ENCODE results near the gene TMEM132D.

TMEM132D gene

DNA sequence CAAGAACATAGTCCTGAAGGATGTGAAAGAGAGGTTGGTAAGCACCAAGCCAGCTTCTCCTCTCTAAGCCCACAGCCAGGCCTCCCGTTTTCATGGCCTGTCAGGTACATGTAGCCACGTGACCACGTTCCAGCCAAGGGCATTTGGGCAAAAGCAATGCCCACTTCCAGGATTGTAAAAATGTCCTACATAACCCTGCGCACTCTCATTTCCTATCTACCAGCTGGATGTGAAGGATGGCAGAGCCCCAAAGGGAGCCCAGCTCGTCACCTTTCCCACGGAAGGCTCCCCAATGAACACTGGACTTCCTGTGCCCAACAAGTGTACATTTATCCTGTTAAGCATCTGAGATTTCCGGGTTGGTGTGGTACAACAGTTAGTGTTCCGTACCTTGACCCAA lies 231.7 kb downstream of the TMEM132D start:
- H3K36me3 ChIP-seq (ENCODE audit: control insufficient read depth in 2 of 2, insufficient read depth in 2 of 2, low read length in 2 of 2), result no peaks in the 10 kb centered on the region
- H3K4me1 ChIP-seq (ENCODE audit: control insufficient read depth, insufficient read depth, low read length), result no peaks in the 10 kb centered on the region
- H3K4me3 ChIP-seq (ENCODE audit: low read length in 2 of 2), result no peak overlapping the region
- H3K27me3 ChIP-seq (ENCODE audit: control insufficient read depth in 1 of 2, insufficient read depth in 2 of 2, low read length in 2 of 2), result no peaks in the 10 kb centered on the region
- H3K9ac ChIP-seq (ENCODE audit: low read length in 2 of 2), result no peak overlapping the region
- no peaks in the 10 kb centered on the region for H3K9me3 ChIP-seq (ENCODE audit: control insufficient read depth in 2 of 2, low read length in 2 of 2)
- H3K27ac ChIP-seq (ENCODE audit: low read length), result no peak overlapping the region

DNA sequence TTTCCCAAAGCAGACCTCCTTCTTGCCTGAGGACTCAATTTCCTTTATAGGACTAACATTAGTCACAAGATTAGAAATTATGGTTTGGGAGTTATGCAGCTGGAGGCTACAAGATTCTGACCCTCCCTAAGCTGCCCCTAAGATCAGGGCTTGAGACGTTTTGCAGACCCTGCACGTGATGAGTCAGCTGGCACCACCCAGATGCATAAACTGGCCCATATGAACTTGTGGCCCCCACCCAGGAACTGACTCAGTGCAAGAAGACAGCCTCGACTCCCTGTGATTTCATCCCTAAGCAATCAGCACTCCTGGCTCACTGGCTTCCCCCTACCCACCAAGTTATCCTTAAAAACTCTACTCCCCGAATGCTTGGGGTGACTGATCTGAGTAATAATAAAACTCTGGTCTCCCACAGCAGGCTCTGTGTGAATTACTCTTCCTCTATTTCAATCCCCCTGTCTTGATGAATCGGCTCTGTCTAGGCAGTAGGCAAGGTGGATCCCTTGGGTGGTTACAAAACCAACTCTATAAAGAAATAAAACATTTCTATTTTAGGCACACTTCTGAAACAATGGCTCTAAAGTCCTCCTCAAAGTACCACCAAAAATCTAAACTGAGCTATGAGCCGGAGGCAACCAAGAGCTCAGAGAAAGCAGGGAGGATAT lies 233.4 kb downstream of the TMEM132D start:
- H3K4me3 ChIP-seq (ENCODE audit: low read length in 2 of 2), result no peak overlapping the region
- no peaks in the 10 kb centered on the region for H3K9me3 ChIP-seq (ENCODE audit: control insufficient read depth in 2 of 2, low read length in 2 of 2)
- no peak overlapping the region for H3K27ac ChIP-seq (ENCODE audit: low read length)
- H3K4me1 ChIP-seq (ENCODE audit: control insufficient read depth, insufficient read depth, low read length), result no peaks in the 10 kb centered on the region
- H3K9ac ChIP-seq (ENCODE audit: low read length in 2 of 2), result no peak overlapping the region
- no peaks in the 10 kb centered on the region for H3K36me3 ChIP-seq (ENCODE audit: control insufficient read depth in 2 of 2, insufficient read depth in 2 of 2, low read length in 2 of 2)
- H3K27me3 ChIP-seq (ENCODE audit: control insufficient read depth in 1 of 2, insufficient read depth in 2 of 2, low read length in 2 of 2), result no peaks in the 10 kb centered on the region

DNA sequence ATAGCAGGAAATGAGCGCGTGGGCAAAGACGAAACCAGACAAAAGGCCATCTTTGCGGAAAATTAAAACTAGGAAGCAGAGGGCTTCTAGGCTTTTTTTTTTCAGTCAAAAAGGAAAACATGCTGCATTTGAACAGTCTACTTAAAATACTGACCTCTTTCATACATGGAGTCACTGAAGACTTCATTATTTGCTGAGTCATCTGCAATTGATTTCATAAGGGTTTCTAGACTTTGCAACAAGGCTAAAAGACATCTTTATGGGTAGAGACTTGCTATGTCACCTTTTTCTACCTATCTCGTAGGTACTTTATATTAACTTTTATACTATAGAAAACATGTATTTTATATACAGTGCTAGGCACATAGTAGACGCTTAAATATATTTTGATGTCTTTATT lies 238.4 kb downstream of the TMEM132D start:
- no peaks in the 10 kb centered on the region for H3K4me1 ChIP-seq (ENCODE audit: control insufficient read depth, insufficient read depth, low read length)
- no peak overlapping the region for H3K27ac ChIP-seq (ENCODE audit: low read length)
- H3K36me3 ChIP-seq (ENCODE audit: control insufficient read depth in 2 of 2, insufficient read depth in 2 of 2, low read length in 2 of 2), result no peaks in the 10 kb centered on the region
- no peaks in the 10 kb centered on the region for H3K27me3 ChIP-seq (ENCODE audit: control insufficient read depth in 1 of 2, insufficient read depth in 2 of 2, low read length in 2 of 2)
- no peak overlapping the region for H3K9ac ChIP-seq (ENCODE audit: low read length in 2 of 2)
- no peaks in the 10 kb centered on the region for H3K9me3 ChIP-seq (ENCODE audit: control insufficient read depth in 2 of 2, low read length in 2 of 2)
- no peak overlapping the region for H3K4me3 ChIP-seq (ENCODE audit: low read length in 2 of 2)

DNA sequence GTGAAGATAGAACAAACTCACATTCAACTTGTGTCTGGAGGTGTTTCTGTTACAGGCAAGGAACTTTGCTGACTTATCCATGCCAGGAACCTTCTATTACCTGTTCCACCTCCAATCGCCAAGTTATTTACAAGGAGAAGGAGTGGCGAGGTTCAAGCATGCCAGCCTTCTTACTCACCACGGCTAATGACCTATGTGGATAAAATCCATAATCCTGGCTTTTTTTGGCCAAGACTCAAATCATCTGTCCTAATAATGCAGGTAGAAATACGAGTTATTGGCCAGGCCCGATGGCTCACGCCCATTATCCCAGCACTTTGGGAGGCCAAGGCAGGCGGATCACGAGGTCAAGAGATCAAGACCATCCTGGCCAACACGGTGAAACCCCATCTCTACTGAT lies 241.6 kb downstream of the TMEM132D start:
- Histone ChIP-seq H3K4me1 (ENCODE audit: control insufficient read depth, insufficient read depth, low read length) (no peaks in the 10 kb centered on the region), H3K9ac (ENCODE audit: low read length in 2 of 2) (no peak overlapping the region), H3K4me3 (ENCODE audit: low read length in 2 of 2) (no peak overlapping the region), H3K27ac (ENCODE audit: low read length) (no peak overlapping the region), H3K9me3 (ENCODE audit: control insufficient read depth in 2 of 2, low read length in 2 of 2) (no peaks in the 10 kb centered on the region), H3K27me3 (ENCODE audit: control insufficient read depth in 1 of 2, insufficient read depth in 2 of 2, low read length in 2 of 2) (no peaks in the 10 kb centered on the region), H3K36me3 (ENCODE audit: control insufficient read depth in 2 of 2, insufficient read depth in 2 of 2, low read length in 2 of 2) (no peaks in the 10 kb centered on the region)

DNA sequence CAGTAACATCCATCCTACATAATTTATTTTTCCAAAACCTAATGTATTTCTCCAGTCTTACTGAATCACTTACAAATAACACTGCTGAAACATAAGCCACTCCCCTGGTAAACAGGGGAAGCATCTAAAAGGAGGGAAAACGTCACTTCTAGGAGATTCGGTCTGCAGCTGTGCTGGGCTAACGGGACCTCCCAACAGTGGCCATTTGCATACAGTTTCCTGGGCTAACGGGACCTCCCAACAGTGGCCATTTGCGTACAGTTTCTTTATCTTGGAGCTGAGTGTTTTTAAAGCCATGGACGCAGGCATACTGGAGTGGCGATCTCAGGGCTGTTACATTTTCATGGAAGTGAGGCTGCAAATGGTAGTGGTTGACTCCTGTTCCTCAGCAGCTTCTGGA lies 242.9 kb downstream of the TMEM132D start:
- Histone ChIP-seq H3K36me3 (ENCODE audit: control insufficient read depth in 2 of 2, insufficient read depth in 2 of 2, low read length in 2 of 2) (no peaks in the 10 kb centered on the region), H3K9me3 (ENCODE audit: control insufficient read depth in 2 of 2, low read length in 2 of 2) (no peaks in the 10 kb centered on the region), H3K4me1 (ENCODE audit: control insufficient read depth, insufficient read depth, low read length) (no peaks in the 10 kb centered on the region), H3K4me3 (ENCODE audit: low read length in 2 of 2) (no peak overlapping the region), H3K9ac (ENCODE audit: low read length in 2 of 2) (no peak overlapping the region), H3K27me3 (ENCODE audit: control insufficient read depth in 1 of 2, insufficient read depth in 2 of 2, low read length in 2 of 2) (peaks cover 0 to 2% of the 10 kb centered on the region in 2 donors), H3K27ac (ENCODE audit: low read length) (no peak overlapping the region)

DNA sequence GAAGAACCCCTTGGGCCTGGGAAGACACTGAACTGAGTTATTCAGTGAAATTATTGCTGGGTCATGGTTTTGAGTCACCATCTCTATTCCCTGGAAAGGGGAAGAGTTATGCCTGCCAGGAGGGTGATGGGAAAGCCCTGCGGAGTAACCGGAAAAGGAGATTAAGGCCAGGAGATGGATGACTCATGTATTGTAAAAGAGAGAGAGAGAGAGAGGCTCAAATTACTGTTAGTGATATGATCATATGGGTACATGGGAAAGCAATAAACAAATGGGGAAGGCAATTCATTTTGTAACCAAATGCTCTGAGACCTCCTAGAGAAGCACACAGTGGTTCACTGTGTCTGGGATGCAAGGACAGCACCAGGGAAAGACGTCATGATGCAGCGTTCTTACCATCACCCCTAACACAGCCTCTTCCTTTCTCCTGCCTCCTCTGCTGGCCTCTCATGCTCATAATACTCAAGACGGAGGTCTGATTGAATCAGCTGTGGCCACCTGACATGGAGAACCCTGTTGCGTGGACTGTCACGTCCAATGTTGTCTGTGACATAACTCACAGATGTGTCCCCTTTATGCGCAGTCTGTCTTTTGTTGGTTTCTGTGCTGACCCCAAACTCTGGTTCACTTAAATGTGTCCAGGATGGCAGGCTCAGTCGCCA lies 243.7 kb downstream of the TMEM132D start:
- H3K27me3 ChIP-seq (ENCODE audit: control insufficient read depth in 1 of 2, insufficient read depth in 2 of 2, low read length in 2 of 2), result peaks cover 0 to 2% of the 10 kb centered on the region in 2 donors
- H3K4me1 ChIP-seq (ENCODE audit: control insufficient read depth, insufficient read depth, low read length), result no peaks in the 10 kb centered on the region
- H3K4me3 ChIP-seq (ENCODE audit: low read length in 2 of 2), result no peak overlapping the region

DNA sequence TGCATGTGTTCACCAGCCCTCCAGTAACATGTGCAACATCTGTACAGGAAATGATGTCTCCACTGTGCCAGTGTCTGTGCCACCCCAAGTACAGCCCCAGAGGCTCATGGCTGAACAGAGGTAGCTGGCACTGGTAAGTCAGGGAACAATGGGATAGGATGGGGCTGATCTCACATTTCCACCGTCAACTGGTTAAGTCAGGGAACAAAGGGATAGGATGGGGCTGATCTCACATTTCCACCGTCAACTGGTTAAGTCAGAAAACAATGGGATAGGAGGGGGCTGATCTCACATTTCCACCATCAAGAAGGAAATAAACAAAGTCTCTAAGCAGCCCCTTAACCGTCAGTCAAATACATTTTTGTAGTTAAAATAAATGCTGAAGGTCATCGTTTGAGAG lies 246.6 kb downstream of the TMEM132D start:
- H3K9ac ChIP-seq (ENCODE audit: low read length in 2 of 2), result no peak overlapping the region
- no peak overlapping the region for H3K27ac ChIP-seq (ENCODE audit: low read length)
- no peaks in the 10 kb centered on the region for H3K36me3 ChIP-seq (ENCODE audit: control insufficient read depth in 2 of 2, insufficient read depth in 2 of 2, low read length in 2 of 2)
- peaks cover 0 to 2% of the 10 kb centered on the region in 2 donors for H3K27me3 ChIP-seq (ENCODE audit: control insufficient read depth in 1 of 2, insufficient read depth in 2 of 2, low read length in 2 of 2)
- H3K4me1 ChIP-seq (ENCODE audit: control insufficient read depth, insufficient read depth, low read length), result no peaks in the 10 kb centered on the region
- no peak overlapping the region for H3K4me3 ChIP-seq (ENCODE audit: low read length in 2 of 2)
- H3K9me3 ChIP-seq (ENCODE audit: control insufficient read depth in 2 of 2, low read length in 2 of 2), result peaks cover 6 to 7% of the 10 kb centered on the region in 2 donors

More for the DNA sequence above, 243.7 kb downstream of the TMEM132D start:
- H3K9me3 ChIP-seq (ENCODE audit: control insufficient read depth in 2 of 2, low read length in 2 of 2), result no peaks in the 10 kb centered on the region
- H3K27ac ChIP-seq (ENCODE audit: low read length), result no peak overlapping the region
- no peaks in the 10 kb centered on the region for H3K36me3 ChIP-seq (ENCODE audit: control insufficient read depth in 2 of 2, insufficient read depth in 2 of 2, low read length in 2 of 2)
- H3K9ac ChIP-seq (ENCODE audit: low read length in 2 of 2), result no peak overlapping the region

DNA sequence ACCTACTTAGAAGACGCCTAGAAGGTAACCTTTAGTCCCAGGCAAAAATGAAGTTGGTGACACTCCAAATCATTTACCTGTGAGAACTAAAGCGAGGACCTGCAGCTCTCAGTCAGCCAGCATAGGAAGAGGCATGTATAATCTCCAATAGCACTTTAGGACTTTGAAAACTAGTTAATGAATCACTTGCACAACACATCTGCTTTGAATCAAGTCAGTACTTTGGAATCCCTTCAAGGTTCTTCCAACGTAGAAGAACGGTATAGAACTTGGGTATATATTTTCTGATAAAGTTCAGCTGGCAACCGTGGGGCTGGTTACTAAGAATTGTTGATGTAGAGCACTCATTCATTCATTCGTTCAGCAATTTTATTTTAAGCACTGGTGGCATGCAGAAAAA lies 251.9 kb downstream of the TMEM132D start:
- peaks cover 9% of the 10 kb centered on the region in 2 donors for H3K9me3 ChIP-seq (ENCODE audit: control insufficient read depth in 2 of 2, low read length in 2 of 2)
- no peaks in the 10 kb centered on the region for H3K36me3 ChIP-seq (ENCODE audit: control insufficient read depth in 2 of 2, insufficient read depth in 2 of 2, low read length in 2 of 2)
- H3K4me1 ChIP-seq (ENCODE audit: control insufficient read depth, insufficient read depth, low read length), result no peaks in the 10 kb centered on the region
- H3K4me3 ChIP-seq (ENCODE audit: low read length in 2 of 2), result no peak overlapping the region
- no peak overlapping the region for H3K27ac ChIP-seq (ENCODE audit: low read length)
- H3K9ac ChIP-seq (ENCODE audit: low read length in 2 of 2), result no peak overlapping the region
- peaks cover 0 to 2% of the 10 kb centered on the region in 2 donors for H3K27me3 ChIP-seq (ENCODE audit: control insufficient read depth in 1 of 2, insufficient read depth in 2 of 2, low read length in 2 of 2)

DNA sequence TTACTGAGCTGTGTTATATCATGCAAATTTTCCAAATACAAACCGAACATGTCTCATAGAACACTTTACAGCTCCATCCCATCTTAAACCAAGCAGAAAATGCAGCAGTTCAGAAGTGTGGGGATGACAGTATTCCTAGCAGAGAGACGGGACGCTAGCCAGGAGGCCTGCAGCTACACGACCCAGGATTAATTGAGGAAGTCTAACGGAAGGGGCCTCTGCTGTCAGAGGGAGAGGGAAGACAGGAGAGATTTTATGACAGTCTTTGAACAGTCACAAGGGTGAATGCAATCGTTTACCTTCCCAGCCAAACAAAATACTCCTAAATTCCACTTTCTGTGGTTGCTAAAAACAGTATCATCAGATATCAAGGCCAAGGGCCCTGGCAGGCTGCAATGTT lies 261.9 kb downstream of the TMEM132D start:
- Histone ChIP-seq H3K9me3 (ENCODE audit: control insufficient read depth in 2 of 2, low read length in 2 of 2) (no peaks in the 10 kb centered on the region), H3K36me3 (ENCODE audit: control insufficient read depth in 2 of 2, insufficient read depth in 2 of 2, low read length in 2 of 2) (no peaks in the 10 kb centered on the region), H3K27ac (ENCODE audit: low read length) (no peak overlapping the region), H3K4me1 (ENCODE audit: control insufficient read depth, insufficient read depth, low read length) (peaks cover 8% of the 10 kb centered on the region), H3K27me3 (ENCODE audit: control insufficient read depth in 1 of 2, insufficient read depth in 2 of 2, low read length in 2 of 2) (no peaks in the 10 kb centered on the region), H3K4me3 (ENCODE audit: low read length in 2 of 2) (no peak overlapping the region), H3K9ac (ENCODE audit: low read length in 2 of 2) (no peak overlapping the region)

DNA sequence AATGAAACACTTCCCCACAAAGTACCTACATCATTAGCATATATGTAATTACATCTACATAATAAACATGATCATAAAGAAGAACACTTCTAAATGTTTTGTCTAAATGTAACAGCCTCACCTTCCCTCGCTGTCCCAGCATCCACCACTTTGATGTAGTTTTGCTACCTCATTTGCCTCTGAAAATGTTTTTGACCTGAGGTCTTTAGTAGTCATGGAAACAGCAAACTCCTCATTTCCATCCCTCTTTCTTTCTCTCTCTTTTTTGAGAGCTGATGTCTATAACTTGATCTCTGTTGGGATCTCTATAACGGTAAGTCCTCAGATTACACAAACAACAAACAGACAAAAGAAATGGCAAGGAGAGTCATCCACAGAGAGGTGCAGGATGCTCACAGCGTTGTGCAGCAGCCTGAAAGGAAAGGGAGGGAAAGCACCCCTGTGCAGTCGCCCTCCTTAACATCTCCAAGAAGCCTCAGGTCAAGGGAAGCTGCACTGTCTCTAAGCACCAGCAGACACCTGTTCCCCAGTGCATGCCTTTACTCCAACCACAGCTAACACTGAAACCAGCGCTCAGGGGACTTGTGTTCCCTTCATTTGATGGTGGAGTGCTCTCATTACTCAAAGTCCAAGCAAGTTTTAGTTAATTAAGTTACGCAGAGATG lies 268.7 kb downstream of the TMEM132D start:
- Histone ChIP-seq H3K4me3 (ENCODE audit: low read length in 2 of 2) (no peak overlapping the region), H3K4me1 (ENCODE audit: control insufficient read depth, insufficient read depth, low read length) (no peaks in the 10 kb centered on the region), H3K27me3 (ENCODE audit: control insufficient read depth in 1 of 2, insufficient read depth in 2 of 2, low read length in 2 of 2) (no peaks in the 10 kb centered on the region), H3K9me3 (ENCODE audit: control insufficient read depth in 2 of 2, low read length in 2 of 2) (no peaks in the 10 kb centered on the region), H3K27ac (ENCODE audit: low read length) (no peak overlapping the region), H3K36me3 (ENCODE audit: control insufficient read depth in 2 of 2, insufficient read depth in 2 of 2, low read length in 2 of 2) (no peaks in the 10 kb centered on the region), H3K9ac (ENCODE audit: low read length in 2 of 2) (no peak overlapping the region)

DNA sequence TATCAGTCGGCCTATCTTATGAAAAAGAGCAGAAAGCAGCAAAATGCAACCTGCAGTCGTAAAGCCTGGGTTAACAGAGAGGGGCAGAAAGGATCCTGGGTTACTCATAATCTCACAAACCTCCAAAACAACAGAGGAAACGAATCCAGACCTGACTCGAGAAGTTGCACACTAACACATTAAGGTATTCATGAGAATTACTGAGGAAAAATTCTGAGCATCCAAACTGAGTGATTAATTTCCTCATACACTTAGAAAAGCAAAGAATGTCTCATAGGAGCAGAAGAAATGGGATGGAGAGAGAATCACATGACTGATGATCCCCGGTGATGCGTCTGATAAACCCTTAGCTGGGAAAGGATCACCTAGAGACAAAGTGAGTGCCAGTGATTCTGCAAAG lies 272.5 kb downstream of the TMEM132D start:
- Histone ChIP-seq H3K4me3 (ENCODE audit: low read length in 2 of 2) (no peak overlapping the region), H3K27ac (ENCODE audit: low read length) (no peak overlapping the region), H3K9ac (ENCODE audit: low read length in 2 of 2) (no peak overlapping the region), H3K9me3 (ENCODE audit: control insufficient read depth in 2 of 2, low read length in 2 of 2) (no peaks in the 10 kb centered on the region), H3K36me3 (ENCODE audit: control insufficient read depth in 2 of 2, insufficient read depth in 2 of 2, low read length in 2 of 2) (no peaks in the 10 kb centered on the region), H3K27me3 (ENCODE audit: control insufficient read depth in 1 of 2, insufficient read depth in 2 of 2, low read length in 2 of 2) (no peaks in the 10 kb centered on the region), H3K4me1 (ENCODE audit: control insufficient read depth, insufficient read depth, low read length) (no peaks in the 10 kb centered on the region)
